ENCODE data around the gene PRMT1. TPM values are rescaled to one million over a fixed set of nuclear protein-coding genes. Genes with fewer than 3 reads are reported as not detected.
A peak's percentile ranks its signal among the peaks of the same experiment; 100 is the strongest.

Gene PRMT1
- polyA plus RNA-seq, 1 donor from 2014 or later, result 610 TPM

- peak within 1 kb of the TSS; percentile 69 for H3K9ac ChIP-seq (ENCODE audit: low read length)
- no peaks in the 10 kb centered on the region for H3K9me3 ChIP-seq (ENCODE audit: low read length)
- H3F3A ChIP-seq (ENCODE audit: insufficient read depth, low read length, poor library complexity, severe bottlenecking), result peaks cover 5% of the 10 kb centered on the region
- no peaks in the 10 kb centered on the region for H4K20me1 ChIP-seq (ENCODE audit: insufficient read depth)
- H3K4me2 ChIP-seq (ENCODE audit: low read length), result peak within 1 kb of the TSS; percentile 87
- peak within 1 kb of the TSS; percentile 76 for H3K4me3 ChIP-seq (ENCODE audit: low read length)
- H3K36me3 ChIP-seq (ENCODE audit: insufficient read depth, low read length), result no peaks in the 10 kb centered on the region
- peak; percentile 74 for TF ChIP-seq MXI1 (conservative IDR thresholded peaks at IDR 0.05; ENCODE audit: poor library complexity, severe bottlenecking)
- TF ChIP-seq CTCF (IDR thresholded peaks at IDR 0.05; ENCODE audit: poor library complexity, severe bottlenecking), result no peak
- TF ChIP-seq POLR2AphosphoS5 (IDR thresholded peaks at IDR 0.05), result peak; percentile 52
- H3K27me3 ChIP-seq (ENCODE audit: insufficient read depth, low read depth, low read length), result no peaks in the 10 kb centered on the region
- peak within 1 kb of the TSS; percentile 67 for H3K27ac ChIP-seq (ENCODE audit: low read length)
- peaks cover 25% of the 10 kb centered on the region for H3K79me2 ChIP-seq (replicated peaks; ENCODE audit: insufficient read depth, low read length)
- peak within 1 kb of the TSS; percentile 67 for H2AFZ ChIP-seq (ENCODE audit: low read depth, low read length)
- no peaks in the 10 kb centered on the region for H3K9me2 ChIP-seq (ENCODE audit: insufficient read depth, low read length)
Measured at GRCh38 chr19:49640113-49640898, 36.8 kb upstream of the PRMT1 start, which contains the start of gene RRAS. Gene RRAS (minus strand): TSS chr19:49640143. CDS start chr19:49640098, 45 bp downstream.

- Histone ChIP-seq H3F3A (ENCODE audit: insufficient read depth, low read length, poor library complexity, severe bottlenecking) (peaks cover 5% of the 10 kb centered on the region), H3K36me3 (ENCODE audit: insufficient read depth, low read length) (no peaks in the 10 kb centered on the region), H3K9me2 (ENCODE audit: insufficient read depth, low read length) (no peaks in the 10 kb centered on the region), H3K9ac (ENCODE audit: low read length) (peak within 1 kb of the TSS; percentile 98), H3K4me3 (ENCODE audit: low read length) (peak within 1 kb of the TSS; percentile 76), H3K27me3 (ENCODE audit: insufficient read depth, low read depth, low read length) (no peaks in the 10 kb centered on the region), H3K4me2 (ENCODE audit: low read length) (peak within 1 kb of the TSS; percentile 90), H2AFZ (ENCODE audit: low read depth, low read length) (peak within 1 kb of the TSS; percentile 69), H4K20me1 (ENCODE audit: insufficient read depth) (no peaks in the 10 kb centered on the region), H3K27ac (ENCODE audit: low read length) (peak within 1 kb of the TSS; percentile 90), H3K9me3 (ENCODE audit: low read length) (no peaks in the 10 kb centered on the region), H3K79me2 (replicated peaks; ENCODE audit: insufficient read depth, low read length) (peaks cover 25% of the 10 kb centered on the region)
- TF ChIP-seq POLR2AphosphoS5 (IDR thresholded peaks at IDR 0.05) (peak; percentile 75), RAD21 (conservative IDR thresholded peaks at IDR 0.05) (no peak), EZH2 (IDR thresholded peaks at IDR 0.05; ENCODE audit: borderline replicate concordance, insufficient read depth, low read length, poor library complexity, severe bottlenecking) (no peak), CTCF (IDR thresholded peaks at IDR 0.05; ENCODE audit: poor library complexity, severe bottlenecking) (no peak), SMC3 (conservative IDR thresholded peaks at IDR 0.05; ENCODE audit: poor library complexity) (no peak), EP300 (conservative IDR thresholded peaks at IDR 0.05; ENCODE audit: poor library complexity, severe bottlenecking) (peak; percentile 68), MXI1 (conservative IDR thresholded peaks at IDR 0.05; ENCODE audit: poor library complexity, severe bottlenecking) (peak; percentile 37)
Measured at GRCh38 chr19:49641688-49642491, 35.2 kb upstream of the PRMT1 start, which contains the start of gene SCAF1. Gene SCAF1 (plus strand): TSS chr19:49642209. CDS start chr19:49645027, 2,818 bp downstream.
